Hepatocyte (in vitro differentiated cells): Measurements from ENCODE around the gene KLHL42. TPM values are rescaled to one million over a fixed set of nuclear protein-coding genes. Genes with fewer than 3 reads are reported as not detected.

Experiments
- DNase-seq: peaks from one replicate; pipeline ENCODE4 v3.0.0-alpha.2; 2016; ENCODE audit warnings: low spot score
- H2AFZ ChIP-seq: fragments of 200-600 bp; sonication (generic); 2 replicates; pipeline ENCODE4 v1.6.0; 2016; ENCODE audit warnings: antibody characterized with exemption, mild to moderate bottlenecking
- H3K27ac ChIP-seq: fragments of 200-600 bp; sonication (generic); 2 replicates; pipeline ENCODE4 v1.5.1; 2016; ENCODE audit warnings: mild to moderate bottlenecking
- H3K27me3 ChIP-seq: fragments of 200-600 bp; sonication (generic); 2 replicates; pipeline ENCODE4 v1.6.1; 2016
- H3K36me3 ChIP-seq: fragments of 200-600 bp; sonication (generic); replicated peaks from 2 replicates; pipeline ENCODE4 v1.5.1; 2016; ENCODE audit warnings: low read depth; ENCODE audit not compliant: insufficient read depth
- H3K4me1 ChIP-seq: fragments of 200-600 bp; sonication (generic); 2 replicates; pipeline ENCODE4 v1.5.1; 2016; ENCODE audit warnings: mild to moderate bottlenecking, moderate library complexity; ENCODE audit not compliant: insufficient read depth
- H3K4me2 ChIP-seq: fragments of 200-600 bp; sonication (generic); 2 replicates; pipeline ENCODE4 v1.6.0; 2016
- H3K4me3 ChIP-seq: fragments of 200-600 bp; sonication (generic); 2 replicates; pipeline ENCODE4 v1.5.1; 2016; ENCODE audit warnings: mild to moderate bottlenecking
- H3K79me2 ChIP-seq: fragments of 200-600 bp; sonication (generic); 2 replicates; pipeline ENCODE4 v1.6.0; 2017; ENCODE audit warnings: mild to moderate bottlenecking
- H3K9me2 ChIP-seq: fragments of 200-600 bp; sonication (generic); replicated peaks from 2 replicates; pipeline ENCODE4 v1.6.0; 2017; ENCODE audit warnings: mild to moderate bottlenecking; ENCODE audit not compliant: insufficient read depth
- H3K9me3 ChIP-seq: fragments of 200-600 bp; sonication (generic); 2 replicates; pipeline ENCODE4 v1.5.1; 2016; ENCODE audit warnings: low read depth, mild to moderate bottlenecking
- H4K20me1 ChIP-seq: fragments of 200-600 bp; sonication (generic); 2 replicates; pipeline ENCODE4 v1.6.0; 2016; ENCODE audit warnings: mild to moderate bottlenecking; ENCODE audit not compliant: insufficient read depth, poor library complexity, severe bottlenecking
- EZH2 ChIP-seq: fragments of 200-600 bp; sonication (generic); IDR thresholded peaks from 2 replicates; pipeline ENCODE4 v1.6.1; 2016; ENCODE audit warnings: antibody characterized with exemption, mild to moderate bottlenecking, borderline replicate concordance
- EZH2phosphoT487 ChIP-seq: fragments of 200-600 bp; sonication (generic); IDR thresholded peaks from one replicate; pipeline ENCODE4 v1.6.1; 2018; ENCODE audit warnings: antibody characterized with exemption, mild to moderate bottlenecking, low read depth, moderate library complexity; ENCODE audit not compliant: unreplicated experiment, severe bottlenecking
- WGBS: methylation state at CpG from one replicate; pipeline ENCODE4 v1.1.6; 2016; ENCODE audit warnings: low lambda C conversion rate; ENCODE audit errors: missing lambda C conversion rate; 5-methylcytosine and 5-hydroxymethylcytosine counted together
- polyA plus RNA-seq: library from polyadenylated mRNA; unstranded; fragments of >200 nt; fragmentation: Nextera tagmentation; extraction: Ambion mirVana; gene quantifications from 2 replicates; pipeline ENCODE4 v1.2.1, GENCODE V29; 2016
- total RNA-seq: library from RNA; depleted of rRNA; stranded (reverse); fragments of >200 nt; gene quantifications from 2 replicates; pipeline ENCODE4 v1.2.3, GENCODE V29; 2014
- TF ChIP-seq, protein P1 (sequence below): fragments of 200-600 bp; sonication (generic); IDR thresholded peaks from 2 replicates; pipeline ENCODE4 v1.5.1; 2016; ENCODE audit warnings: antibody characterized with exemption, mild to moderate bottlenecking; ENCODE audit not compliant: poor library complexity

The KLHL42 gene
- total and polyA plus RNA-seq, 2 experiments from 2014 or later = 13.5 to 14.4 TPM

DNA sequence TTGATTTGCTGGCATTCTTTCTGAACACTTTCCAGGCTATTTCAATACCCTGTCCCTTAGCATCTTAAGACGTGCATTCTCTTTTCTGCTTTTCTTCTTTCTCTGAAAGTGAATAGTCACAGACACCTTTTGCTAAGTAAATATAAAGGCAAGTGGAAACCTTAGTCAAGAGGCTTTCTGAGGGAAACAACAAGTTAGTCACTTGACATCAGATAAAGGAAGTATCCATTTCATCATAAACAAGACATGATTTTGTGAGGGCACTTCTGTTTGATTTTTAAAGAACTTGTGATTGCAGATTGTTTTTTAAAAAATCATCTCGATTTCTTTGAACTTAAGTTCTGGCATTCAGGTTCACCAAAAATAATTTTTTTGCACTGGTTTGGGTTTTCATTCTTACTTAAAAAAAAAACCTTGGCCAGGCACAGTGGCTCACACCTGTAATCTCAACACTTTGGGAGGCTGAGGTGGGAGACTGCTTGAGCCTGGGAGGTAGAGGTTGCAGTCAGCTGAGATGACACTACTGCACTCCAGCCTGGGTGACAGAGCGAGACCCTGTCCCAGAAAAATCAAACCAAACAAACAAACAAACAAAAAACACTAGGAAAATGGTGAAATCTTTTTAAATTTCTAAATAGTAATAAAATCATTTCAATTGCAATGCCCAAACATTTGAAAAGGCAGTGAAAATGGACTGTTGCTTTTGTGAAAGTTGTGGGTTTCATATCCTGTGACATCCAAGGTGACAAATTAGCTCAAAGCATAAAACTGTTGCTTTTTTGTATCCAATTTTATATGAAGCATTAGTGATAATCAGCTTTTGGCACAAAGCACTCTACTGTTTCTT lies 8.3 kb upstream of the KLHL42 start:
- Histone ChIP-seq H3K4me3 (no peak overlapping the region), H4K20me1 (no peaks in the 10 kb centered on the region), H3K9me2 (no peaks in the 10 kb centered on the region), H3K79me2 (no peaks in the 10 kb centered on the region), H3K27me3 (no peaks in the 10 kb centered on the region), H3K27ac (no peak overlapping the region), H3K9me3 (no peaks in the 10 kb centered on the region), H3K4me1 (no peaks in the 10 kb centered on the region), H3K36me3 (no peaks in the 10 kb centered on the region), H3K4me2 (no peak overlapping the region), H2AFZ (peak overlapping the region; percentile 30)
- 73% methylated on average over 3 of the region's 3 CpGs for WGBS
- no peak for DNase-seq
- no peak for TF ChIP-seq EZH2phosphoT487
- TF ChIP-seq EZH2 = no peak
- TF ChIP-seq, protein P1, sequence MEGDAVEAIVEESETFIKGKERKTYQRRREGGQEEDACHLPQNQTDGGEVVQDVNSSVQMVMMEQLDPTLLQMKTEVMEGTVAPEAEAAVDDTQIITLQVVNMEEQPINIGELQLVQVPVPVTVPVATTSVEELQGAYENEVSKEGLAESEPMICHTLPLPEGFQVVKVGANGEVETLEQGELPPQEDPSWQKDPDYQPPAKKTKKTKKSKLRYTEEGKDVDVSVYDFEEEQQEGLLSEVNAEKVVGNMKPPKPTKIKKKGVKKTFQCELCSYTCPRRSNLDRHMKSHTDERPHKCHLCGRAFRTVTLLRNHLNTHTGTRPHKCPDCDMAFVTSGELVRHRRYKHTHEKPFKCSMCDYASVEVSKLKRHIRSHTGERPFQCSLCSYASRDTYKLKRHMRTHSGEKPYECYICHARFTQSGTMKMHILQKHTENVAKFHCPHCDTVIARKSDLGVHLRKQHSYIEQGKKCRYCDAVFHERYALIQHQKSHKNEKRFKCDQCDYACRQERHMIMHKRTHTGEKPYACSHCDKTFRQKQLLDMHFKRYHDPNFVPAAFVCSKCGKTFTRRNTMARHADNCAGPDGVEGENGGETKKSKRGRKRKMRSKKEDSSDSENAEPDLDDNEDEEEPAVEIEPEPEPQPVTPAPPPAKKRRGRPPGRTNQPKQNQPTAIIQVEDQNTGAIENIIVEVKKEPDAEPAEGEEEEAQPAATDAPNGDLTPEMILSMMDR = no peak

DNA sequence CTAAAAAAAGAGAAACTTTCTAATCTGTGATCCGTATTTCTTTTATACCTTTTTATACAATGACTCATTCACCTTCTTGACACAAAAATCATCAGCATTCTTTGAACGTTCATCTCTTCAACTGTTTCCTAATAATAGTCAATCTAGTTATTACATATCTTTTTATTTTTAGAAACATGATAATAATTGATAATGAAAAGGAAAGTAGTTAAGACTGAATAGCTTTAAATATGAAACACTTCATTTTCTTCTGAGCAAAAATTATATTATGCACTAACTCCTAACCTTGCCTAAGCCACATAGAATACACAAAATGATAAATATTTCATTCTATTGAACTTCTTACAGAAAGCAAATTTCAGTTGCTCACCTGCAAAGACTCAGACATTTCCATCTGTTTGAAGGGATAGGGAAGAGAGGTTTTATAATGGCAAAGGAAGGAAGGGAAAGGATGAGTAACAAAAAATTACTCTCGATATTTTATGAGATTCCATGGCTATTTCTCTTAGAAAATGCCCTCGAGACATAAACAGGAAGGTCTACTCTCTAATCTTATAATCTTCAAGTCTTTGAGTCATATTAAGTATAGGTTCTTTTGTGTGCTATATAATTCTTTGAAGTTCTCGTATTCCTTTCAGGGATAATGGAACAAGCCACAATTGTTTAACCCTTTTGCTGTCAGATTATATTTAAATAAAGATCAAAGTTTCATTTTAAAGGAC lies 7.5 kb upstream of the KLHL42 start:
- no peaks in the 10 kb centered on the region for H3K79me2 ChIP-seq
- no peak overlapping the region for H2AFZ ChIP-seq
- H3K9me3 ChIP-seq = no peaks in the 10 kb centered on the region
- DNase-seq = no peak
- TF ChIP-seq, protein P1 = no peak
- no peak overlapping the region for H3K4me2 ChIP-seq
- H3K27me3 ChIP-seq = no peaks in the 10 kb centered on the region
- no peaks in the 10 kb centered on the region for H3K36me3 ChIP-seq
- WGBS = 41% methylated on average over 5 of the region's 5 CpGs
- H3K4me3 ChIP-seq = no peak overlapping the region
- H3K9me2 ChIP-seq = no peaks in the 10 kb centered on the region
- H3K27ac ChIP-seq = no peak overlapping the region
- no peaks in the 10 kb centered on the region for H4K20me1 ChIP-seq
- no peaks in the 10 kb centered on the region for H3K4me1 ChIP-seq

DNA sequence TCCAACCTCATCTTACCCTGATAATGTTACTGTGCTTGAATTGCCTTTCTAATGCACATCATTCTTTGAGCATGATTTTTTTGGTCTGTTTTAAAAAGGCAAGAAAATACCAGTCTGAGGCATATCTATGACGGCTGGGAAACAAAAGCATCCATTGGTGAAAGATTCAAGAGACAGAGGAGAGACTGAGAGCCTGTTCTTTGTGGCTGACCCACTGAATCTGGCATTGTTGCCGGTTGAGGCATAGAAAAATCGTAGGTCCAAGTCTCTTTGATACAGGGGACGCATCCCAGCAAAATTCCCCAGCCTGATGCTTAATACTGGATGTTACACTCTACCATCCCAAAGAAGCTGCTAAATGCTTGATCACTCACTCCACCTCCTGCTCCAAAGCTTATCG lies 2.9 kb upstream of the KLHL42 start:
- 93% methylated on average over 5 of the region's 5 CpGs for WGBS
- Histone ChIP-seq H3K4me1 (peaks cover 15% of the 10 kb centered on the region), H3K79me2 (peaks cover 16% of the 10 kb centered on the region), H3K27ac (no peak overlapping the region), H3K9me3 (no peaks in the 10 kb centered on the region), H2AFZ (no peak overlapping the region), H4K20me1 (no peaks in the 10 kb centered on the region), H3K36me3 (no peaks in the 10 kb centered on the region), H3K4me3 (no peak overlapping the region), H3K4me2 (no peak overlapping the region), H3K9me2 (no peaks in the 10 kb centered on the region), H3K27me3 (no peaks in the 10 kb centered on the region)
- TF ChIP-seq EZH2phosphoT487 (no peak), EZH2 (no peak)
- TF ChIP-seq, protein P1 = no peak
- DNase-seq = no peak
